KOPT-K1 (cell line): ENCODE results near the gene DDX6.
"Not testable (repeated sequence)": the region's sequence is repeated elsewhere in the genome, so short reads cannot be mapped to it uniquely, and the experiment has no call there.

ENCODE experiments used
- H3K27ac ChIP-seq: fragments of 200-600 bp; sonication (generic); 2 replicates; pipeline ENCODE4 v1.5.1; 2016; ENCODE audit warnings: antibody characterized with exemption, mild to moderate bottlenecking, low read depth, low read length; ENCODE audit not compliant: poor library complexity, severe bottlenecking
- H3K36me3 ChIP-seq: fragments of 200-600 bp; sonication (generic); 2 replicates; pipeline ENCODE4 v1.5.1; 2017; ENCODE audit warnings: antibody characterized with exemption, mild to moderate bottlenecking, low read length, moderate library complexity; ENCODE audit not compliant: insufficient read depth
- H3K9me3 ChIP-seq: fragments of 200-600 bp; sonication (generic); 2 replicates; pipeline ENCODE4 v1.5.1; 2017; ENCODE audit warnings: antibody characterized with exemption, low read length, mild to moderate bottlenecking; ENCODE audit not compliant: insufficient read depth, poor library complexity, severe bottlenecking

DDX6 gene

DNA sequence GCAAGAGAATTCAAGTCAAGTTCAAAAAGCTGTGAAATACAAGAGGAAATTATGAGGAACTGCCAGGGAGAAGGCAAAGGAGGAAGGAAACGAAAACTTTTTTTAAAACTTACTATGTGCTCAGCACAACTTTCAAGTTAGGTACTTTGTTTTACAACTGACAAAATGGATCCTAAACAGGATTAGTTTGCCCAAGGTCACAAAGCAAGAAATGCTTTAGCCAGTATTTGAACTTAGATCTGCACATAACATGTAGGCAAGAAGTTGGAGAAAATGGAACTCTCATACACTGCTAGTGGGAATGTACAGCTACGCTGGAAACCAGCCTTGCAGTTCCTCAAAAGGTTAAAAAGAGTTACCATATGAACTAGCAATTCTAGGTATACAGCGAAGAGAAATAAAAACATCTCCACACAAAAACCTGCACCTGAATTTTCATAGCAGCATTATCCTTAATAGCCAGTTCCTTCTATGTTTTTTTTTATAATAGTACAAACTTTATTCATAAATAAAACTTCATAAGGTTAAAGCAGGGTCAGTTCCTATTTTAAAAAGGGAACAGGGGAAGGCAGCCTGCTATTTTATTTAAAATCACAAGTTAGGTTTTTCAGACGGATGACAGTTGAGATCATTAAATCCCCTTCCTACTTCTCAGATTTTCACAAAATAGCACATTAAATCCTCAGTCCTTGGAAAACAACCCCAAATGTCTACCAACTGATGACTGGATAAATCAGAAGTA lies 19.2 kb downstream of the DDX6 start:
- peaks cover 100% of the 10 kb centered on the region for H3K36me3 ChIP-seq
- no peaks in the 10 kb centered on the region for H3K9me3 ChIP-seq
- no peak overlapping the region for H3K27ac ChIP-seq

DNA sequence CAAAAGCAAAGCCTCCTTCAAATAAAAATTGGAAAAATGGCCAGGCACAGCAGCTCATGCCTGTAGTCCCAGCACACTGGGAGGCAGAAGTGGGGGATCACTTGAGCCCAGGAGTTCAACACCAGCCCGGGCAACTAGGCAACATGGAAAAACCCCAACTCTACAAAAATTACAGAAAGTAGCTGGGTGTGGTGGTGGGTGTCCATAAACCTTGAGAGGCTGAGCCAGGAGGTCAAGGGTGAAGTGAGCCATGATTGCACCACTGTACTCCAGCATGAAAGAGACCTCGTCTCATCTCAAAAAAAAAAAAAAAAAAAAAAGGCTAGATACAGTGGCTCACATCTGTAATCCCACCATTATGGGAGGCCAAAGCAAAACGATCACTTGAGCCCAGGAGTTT lies 22.3 kb downstream of the DDX6 start:
- peaks cover 100% of the 10 kb centered on the region for H3K36me3 ChIP-seq
- H3K9me3 ChIP-seq = no peaks in the 10 kb centered on the region
- no peak overlapping the region for H3K27ac ChIP-seq

- no peak overlapping the region for H3K27ac ChIP-seq
- no peaks in the 10 kb centered on the region for H3K9me3 ChIP-seq
- H3K36me3 ChIP-seq = peaks cover 100% of the 10 kb centered on the region
Observed at GRCh38 chr11:118766035-118766434, 24.9 kb downstream of the DDX6 start.

DNA sequence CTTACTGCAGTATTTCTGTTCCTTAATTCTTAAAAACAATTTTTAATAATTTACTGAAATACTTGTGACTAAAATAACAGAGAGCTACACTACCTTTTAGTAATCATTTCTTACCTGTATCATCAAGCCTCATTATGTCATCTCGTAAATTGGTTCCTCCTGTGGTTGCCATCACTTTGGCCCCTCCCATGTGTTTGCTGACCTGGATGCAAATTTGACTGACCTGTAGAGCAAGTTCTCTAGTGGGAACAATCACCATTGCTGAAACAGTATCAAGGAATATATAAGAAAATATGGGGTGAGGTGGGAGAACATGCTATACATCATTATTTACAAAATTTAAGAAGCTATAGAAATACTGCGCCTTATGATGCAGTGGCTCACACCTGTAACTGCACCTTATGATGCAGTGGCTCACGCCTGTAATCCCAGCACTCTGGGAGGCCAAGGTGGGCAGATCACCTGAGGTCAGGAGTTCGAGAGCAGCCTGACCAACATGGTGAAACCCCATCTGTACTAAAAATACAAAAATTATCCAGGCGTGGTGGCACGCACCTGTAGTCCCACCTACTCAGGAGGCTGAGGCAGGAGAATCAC lies 25.8 kb downstream of the DDX6 start:
- not testable (repeated sequence) for H3K27ac ChIP-seq, H3K9me3 ChIP-seq
- H3K36me3 ChIP-seq = peaks cover 100% of the 10 kb centered on the region

DNA sequence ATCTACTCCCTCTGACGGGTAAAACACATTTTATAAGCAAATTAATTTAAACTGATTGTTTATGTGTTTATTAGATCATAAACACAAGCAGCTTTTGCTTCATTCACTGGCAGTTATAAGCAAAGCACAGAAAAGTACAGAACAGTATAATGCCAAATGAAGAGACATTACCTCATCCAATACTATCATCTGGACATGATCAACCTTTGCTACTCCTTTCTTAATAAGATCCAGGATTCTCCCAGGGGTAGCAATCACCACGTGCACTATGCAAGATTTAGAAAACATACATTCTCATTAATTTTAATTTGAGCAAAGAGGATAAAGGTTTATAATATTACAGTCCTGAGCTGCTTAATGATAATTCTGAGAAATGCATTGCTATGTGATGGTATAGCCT lies 27.9 kb downstream of the DDX6 start:
- H3K27ac ChIP-seq = no peak overlapping the region
- H3K9me3 ChIP-seq = no peaks in the 10 kb centered on the region
- peaks cover 100% of the 10 kb centered on the region for H3K36me3 ChIP-seq

DNA sequence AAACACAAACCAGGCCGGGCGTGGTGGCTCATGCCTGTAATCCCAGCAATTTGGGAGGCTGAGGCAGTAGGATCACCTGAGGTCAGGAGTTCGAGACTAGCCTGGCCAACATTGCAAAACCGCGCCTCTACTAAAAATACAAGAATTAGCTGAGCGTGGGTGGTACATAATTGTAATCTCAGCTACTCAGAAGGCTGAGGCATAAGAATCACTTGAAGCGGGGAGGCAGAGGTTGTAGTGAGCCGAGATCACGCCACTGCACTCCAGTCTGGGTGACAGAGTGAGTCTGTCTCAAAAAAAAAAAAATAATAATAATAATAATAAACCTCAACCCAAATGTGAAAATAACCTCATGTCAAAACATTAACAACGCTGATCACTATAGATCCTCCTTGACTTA lies 29.0 kb downstream of the DDX6 start:
- not testable (repeated sequence) for H3K27ac ChIP-seq, H3K9me3 ChIP-seq
- H3K36me3 ChIP-seq = peaks cover 99% of the 10 kb centered on the region

- Histone ChIP-seq H3K36me3 (peaks cover 99% of the 10 kb centered on the region), H3K9me3 (no peaks in the 10 kb centered on the region), H3K27ac (no peak overlapping the region)
Observed at GRCh38 chr11:118757876-118758399, 33.0 kb downstream of the DDX6 start.

DNA sequence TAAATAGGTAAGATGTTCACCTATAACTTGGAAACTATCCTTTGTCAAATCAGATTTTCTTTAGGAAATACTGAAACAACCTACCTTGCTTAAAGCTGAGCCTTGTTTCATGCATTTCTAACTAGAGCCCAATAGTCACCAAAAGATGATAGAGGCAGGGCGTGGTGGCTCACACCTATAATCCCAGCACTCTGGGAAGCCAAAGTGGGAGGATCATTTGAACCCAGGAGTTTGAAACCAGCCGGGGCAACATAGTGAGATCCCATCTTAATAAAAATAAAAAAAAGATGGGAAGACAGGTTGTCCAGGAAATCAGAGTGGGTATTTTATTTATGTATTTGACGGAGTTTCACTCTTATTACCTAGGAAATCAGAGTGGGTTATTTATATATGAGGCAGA lies 38.3 kb downstream of the DDX6 start:
- no peak overlapping the region for H3K27ac ChIP-seq
- H3K9me3 ChIP-seq = no peaks in the 10 kb centered on the region
- H3K36me3 ChIP-seq = peaks cover 94% of the 10 kb centered on the region

- H3K36me3 ChIP-seq = peaks cover 63% of the 10 kb centered on the region
- no peak overlapping the region for H3K27ac ChIP-seq
- no peaks in the 10 kb centered on the region for H3K9me3 ChIP-seq
Observed at GRCh38 chr11:118749429-118749828, 41.5 kb downstream of the DDX6 start.

DNA sequence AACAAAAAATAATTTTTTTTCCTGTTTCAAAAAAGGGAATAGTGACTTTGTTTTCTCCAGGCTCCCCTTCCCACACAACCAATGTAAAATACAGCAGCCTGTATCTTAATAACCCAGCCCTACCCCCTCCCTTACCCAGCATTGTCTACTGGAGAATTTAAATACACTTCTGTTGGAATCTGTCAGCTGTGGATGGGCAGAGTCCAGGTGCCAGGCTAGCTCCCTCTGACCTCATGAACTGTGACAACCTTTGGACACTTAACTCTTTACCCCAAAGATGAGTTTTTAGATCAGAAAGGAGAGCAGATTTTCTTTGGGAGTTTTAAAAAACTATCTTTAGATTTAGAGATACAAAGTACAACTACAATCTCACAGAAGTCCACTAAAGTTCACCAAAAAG lies 42.9 kb downstream of the DDX6 start:
- no peak overlapping the region for H3K27ac ChIP-seq
- peaks cover 49% of the 10 kb centered on the region for H3K36me3 ChIP-seq
- no peaks in the 10 kb centered on the region for H3K9me3 ChIP-seq

GRCh38 chr11:118746988-118747585 lies 43.9 kb downstream of the DDX6 start:
- no peaks in the 10 kb centered on the region for H3K9me3 ChIP-seq
- H3K36me3 ChIP-seq = peaks cover 40% of the 10 kb centered on the region
- no peak overlapping the region for H3K27ac ChIP-seq

DNA sequence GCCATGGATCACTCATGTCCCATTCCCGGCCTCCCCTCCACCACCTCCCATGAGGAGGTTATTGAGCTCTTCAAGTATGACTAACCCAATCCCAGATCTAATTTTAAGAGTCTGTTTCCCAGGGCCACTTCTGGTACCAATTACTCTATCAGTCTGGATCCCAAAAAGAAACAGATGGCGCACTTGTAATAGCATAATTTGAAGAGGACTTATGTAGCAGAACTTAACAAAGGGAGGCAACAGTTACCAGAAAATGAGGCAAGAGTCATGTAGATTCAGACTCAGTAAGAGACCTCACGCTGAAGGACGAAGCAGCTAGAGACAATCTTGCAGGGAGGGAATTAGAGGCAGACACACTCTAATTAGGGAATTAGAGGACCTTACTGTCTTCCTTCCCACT lies 46.9 kb downstream of the DDX6 start:
- Histone ChIP-seq H3K9me3 (no peaks in the 10 kb centered on the region), H3K36me3 (peaks cover 9% of the 10 kb centered on the region), H3K27ac (no peak overlapping the region)

DNA sequence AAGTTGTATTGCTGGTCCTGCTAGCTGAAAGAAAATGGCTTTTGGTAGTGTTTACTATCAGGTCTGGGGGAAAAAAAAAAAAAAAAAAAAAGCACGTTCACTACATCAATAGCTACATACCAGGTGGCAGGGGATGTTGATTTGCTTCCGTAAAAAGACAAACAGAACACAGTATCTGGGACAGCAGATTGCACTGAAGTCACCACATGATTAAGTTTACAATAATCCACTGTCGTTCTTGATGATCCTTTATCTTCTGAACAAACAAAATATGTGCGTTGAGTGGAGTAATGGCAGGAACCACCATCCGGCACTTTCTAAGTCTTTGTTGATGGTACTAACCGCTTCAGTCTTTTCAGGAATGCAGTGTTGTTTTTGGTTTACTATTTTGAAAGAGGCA lies 48.7 kb downstream of the DDX6 start:
- Histone ChIP-seq H3K9me3 (no peaks in the 10 kb centered on the region), H3K36me3 (no peaks in the 10 kb centered on the region), H3K27ac (no peak overlapping the region)

GRCh38 chr11:118740892-118741291 lies 50.1 kb downstream of the DDX6 start:
- H3K27ac ChIP-seq = no peak overlapping the region
- no peaks in the 10 kb centered on the region for H3K9me3 ChIP-seq
- H3K36me3 ChIP-seq = no peaks in the 10 kb centered on the region

GRCh38 chr11:118735203-118735602 lies 55.8 kb downstream of the DDX6 start:
- H3K27ac ChIP-seq = no peak overlapping the region
- H3K36me3 ChIP-seq = no peaks in the 10 kb centered on the region
- H3K9me3 ChIP-seq = no peaks in the 10 kb centered on the region
